Adrenal gland (tissue), 5 donors: ENCODE results near the gene RBM8A.

Experiments used
- CTCF ChIP-seq, 6 experiments: fragments of 450-650 bp in 4 of 6; fragments of 200-600 bp in 2 of 6; sonication (generic) in 1 of 6; IDR thresholded peaks; 1 replicate in 5 of 6; 2 replicates in 1 of 6; pipeline versions ENCODE4 v1.5.1 to v1.8.0; 2016 to 2021; ENCODE audit warnings: antibody characterized with exemption in 6 of 6, mild to moderate bottlenecking in 2 of 6, moderate library complexity in 1 of 6
- POLR2A ChIP-seq, 2 donors: fragments of 450-650 bp; IDR thresholded peaks; one replicate each; pipeline ENCODE4 v1.6.1; 2017; ENCODE audit warnings: antibody characterized with exemption in 2 of 2, mild to moderate bottlenecking in 2 of 2, moderate library complexity in 1 of 2
- donor health status: DM: no; HTN: no; CAD: no.

GRCh38 chr1:145972580-145972979 lies 45.3 kb upstream of the RBM8A start:
- no peak for TF ChIP-seq CTCF (IDR thresholded peaks at IDR 0.05)
- TF ChIP-seq POLR2A (IDR thresholded peaks at IDR 0.05), result no peak
